Endothelial cell of umbilical vein (primary cell): ENCODE measurements around the gene S100A5. TPM values are rescaled to one million over a fixed set of nuclear protein-coding genes. Genes with fewer than 3 reads are reported as not detected.
"Not testable (repeated sequence)": the region's sequence is repeated elsewhere in the genome, so short reads cannot be mapped to it uniquely, and the experiment has no call there.

Experiments used
- BruUV-seq: library from RNA; stranded (reverse); fragments of 400-500 nt; replicated peaks from 2 replicates; lab custom pipeline; 2021; lab: Mats Ljungman, UMichigan
- CTCF ChIA-PET: fragments of 300-600, 350-600 bp; sonication (Branson Sonifier 250); formaldehyde crosslinking; loops from one replicate; lab custom pipeline; 2021; ENCODE audit warnings: antibody characterized with exemption, inconsistent platforms; lab: Charles Lee
- POLR2A ChIA-PET: fragments of 300-600, 350-600 bp; sonication (Branson Sonifier 250); formaldehyde crosslinking; loops from one replicate; lab custom pipeline; 2021; ENCODE audit warnings: antibody characterized with exemption, inconsistent platforms; lab: Charles Lee
- DNase-seq: peaks from one replicate; pipeline ENCODE4 v3.0.0-alpha.2; 2011; ENCODE audit warnings: low read depth, low spot score
- FAIRE-seq: peaks from 2 replicates; lab custom pipeline; 2011; peaks lifted over from hg19 to GRCh38; lab: Jason Lieb, UNC
- H2AFZ ChIP-seq: 2 replicates; pipeline ENCODE4 v1.6.0; 2012; ENCODE audit warnings: low read depth, low read length, control low read depth, inconsistent platforms
- H3K27ac ChIP-seq: 2 replicates; pipeline ENCODE4 v1.5.1; 2011; ENCODE audit warnings: low read depth, mild to moderate bottlenecking, control low read depth, low read length, moderate library complexity; ENCODE audit not compliant: insufficient read depth
- H3K27me3 ChIP-seq, 2 experiments: 2 replicates each; pipeline versions ENCODE4 v1.6.0 to v1.6.1; 2011; ENCODE audit warnings: low read length in 2 of 2, mixed read lengths in 1 of 2; ENCODE audit not compliant: control insufficient read depth in 2 of 2, insufficient read depth in 2 of 2
- H3K36me3 ChIP-seq, 2 experiments: 2 replicates in 1 of 2; 3 replicates in 1 of 2; pipeline ENCODE4 v1.5.1; 2011; ENCODE audit warnings: low read length in 2 of 2, mild to moderate bottlenecking in 1 of 2, moderate library complexity in 1 of 2; ENCODE audit not compliant: control insufficient read depth in 2 of 2, insufficient read depth in 2 of 2; ENCODE audit errors: extremely low read depth in 1 of 2
- H3K4me1 ChIP-seq: 3 replicates; pipeline ENCODE4 v1.5.1; 2011; ENCODE audit warnings: mild to moderate bottlenecking, low read length; ENCODE audit not compliant: control insufficient read depth, insufficient read depth; ENCODE audit errors: extremely low read depth
- H3K4me2 ChIP-seq: 2 replicates; pipeline ENCODE4 v1.6.1; 2011; ENCODE audit warnings: low read length, control low read depth, mixed read lengths; ENCODE audit not compliant: insufficient read depth
- H3K4me3 ChIP-seq, 3 experiments: fragments of 200-600 bp in 1 of 3; sonication (generic), shearing (Covaris generic) in 1 of 3; replicated peaks in 1 of 3; 2 replicates each; pipeline ENCODE4 v1.5.1; 2011 to 2016; ENCODE audit warnings: control low read depth in 3 of 3, low read length in 3 of 3, mild to moderate bottlenecking in 2 of 3, inconsistent platforms in 1 of 3, low read depth in 1 of 3, moderate library complexity in 1 of 3; ENCODE audit not compliant: insufficient read depth in 1 of 3
- H3K79me2 ChIP-seq: 2 replicates; pipeline ENCODE4 v1.6.0; 2012; ENCODE audit warnings: low read length, inconsistent platforms; ENCODE audit not compliant: control insufficient read depth, insufficient read depth
- H3K9ac ChIP-seq: replicated peaks from 2 replicates; pipeline ENCODE3; 2011; ENCODE audit warnings: low read length, control low read depth; ENCODE audit not compliant: insufficient read depth; ENCODE audit errors: extremely low read depth
- H3K9me1 ChIP-seq: replicated peaks from 3 replicates; pipeline ENCODE4 v1.6.0; 2011; ENCODE audit warnings: mild to moderate bottlenecking, low read length; ENCODE audit not compliant: control insufficient read depth, insufficient read depth; ENCODE audit errors: extremely low read depth
- H3K9me3 ChIP-seq: replicated peaks from 2 replicates; pipeline ENCODE4 v1.5.1; 2012; ENCODE audit warnings: low read length, inconsistent platforms; ENCODE audit not compliant: control insufficient read depth, insufficient read depth
- H4K20me1 ChIP-seq: replicated peaks from 2 replicates; pipeline ENCODE3; 2011; ENCODE audit warnings: mild to moderate bottlenecking, low read length; ENCODE audit not compliant: control insufficient read depth, insufficient read depth; ENCODE audit errors: extremely low read depth
- CTCF ChIP-seq, 2 donors: IDR thresholded peaks; 1 replicate in 1 of 2; 2 replicates in 1 of 2; pipeline ENCODE4 v1.5.1; 2011; ENCODE audit warnings: low read length in 2 of 2, mild to moderate bottlenecking in 2 of 2, moderate library complexity in 2 of 2, control low read depth in 1 of 2, inconsistent platforms in 1 of 2, low read depth in 1 of 2; ENCODE audit not compliant: insufficient read depth in 1 of 2; ENCODE audit errors: extremely low read depth in 1 of 2
- EZH2 ChIP-seq: IDR thresholded peaks from 2 replicates; pipeline ENCODE4 v1.6.1; 2012; ENCODE audit warnings: borderline replicate concordance, low read depth, mild to moderate bottlenecking, moderate library complexity, low read length, inconsistent platforms; ENCODE audit not compliant: severe bottlenecking
- FOS ChIP-seq: IDR thresholded peaks from 2 replicates; pipeline ENCODE4 v1.6.1; 2011; ENCODE audit warnings: mild to moderate bottlenecking, low read length, moderate library complexity, borderline replicate concordance; ENCODE audit not compliant: insufficient read depth
- GATA2 ChIP-seq: IDR thresholded peaks from 2 replicates; pipeline ENCODE4 v1.7.0; 2011; ENCODE audit warnings: low read depth, mild to moderate bottlenecking, moderate library complexity, mixed read lengths, low read length; ENCODE audit not compliant: insufficient read length, insufficient read depth
- JUN ChIP-seq: IDR thresholded peaks from 2 replicates; pipeline ENCODE4 v1.6.1; 2011; ENCODE audit warnings: borderline replicate concordance, low read depth; ENCODE audit not compliant: insufficient read length, insufficient read depth
- MYC ChIP-seq: IDR thresholded peaks from one replicate; pipeline ENCODE4 v1.6.1; 2011; ENCODE audit warnings: mild to moderate bottlenecking, low read depth, low read length
- POLR2A ChIP-seq: IDR thresholded peaks from 2 replicates; pipeline ENCODE4 v1.6.1; 2012; ENCODE audit warnings: low read depth, mild to moderate bottlenecking, control low read depth, low read length
- POLR2AphosphoS5 ChIP-seq: IDR thresholded peaks from 2 replicates; pipeline ENCODE4 v1.6.1; 2012; ENCODE audit warnings: low read depth, mild to moderate bottlenecking, control low read depth, low read length, moderate library complexity; ENCODE audit not compliant: insufficient read depth
- dilution Hi-C: fragments of 300-500 bp; cut with MboI; formaldehyde crosslinking; loops from one replicate; pipeline ENCODE4 v1.15.0; 2019; ENCODE audit warnings: low sequenced_read_pairs; ENCODE audit not compliant: extremely low pct_ligation_motif_present
- intact Hi-C: fragments of 100-400 bp; cut with micrococcal nuclease; formaldehyde crosslinking; loops from one replicate; pipeline ENCODE4 v1.10.0; 2022
- polyA plus RNA-seq, 4 experiments: library from polyadenylated mRNA; depleted of rRNA in 3 of 4; stranded (reverse) in 3 of 4; unstranded in 1 of 4; fragments of >200 nt; gene quantifications; 2 replicates each; pipeline versions ENCODE4 v1.2.1 to v1.2.3, GENCODE V29; 2011 to 2012; ENCODE audit warnings: missing spikeins in 1 of 4
- total RNA-seq: library from RNA; stranded (reverse); gene quantifications from 2 replicates; pipeline ENCODE4 v1.2.3, GENCODE V29; 2021
- TF ChIP-seq, protein P1 (sequence below): IDR thresholded peaks from 2 replicates; pipeline ENCODE4 v1.6.1; 2011; ENCODE audit not compliant: insufficient read depth, insufficient read length

Gene S100A5
- total and polyA plus RNA-seq, 2 donors (not counting 3 experiments of a cell fraction or from before 2014, with no cell fraction given), result not detected

DNA sequence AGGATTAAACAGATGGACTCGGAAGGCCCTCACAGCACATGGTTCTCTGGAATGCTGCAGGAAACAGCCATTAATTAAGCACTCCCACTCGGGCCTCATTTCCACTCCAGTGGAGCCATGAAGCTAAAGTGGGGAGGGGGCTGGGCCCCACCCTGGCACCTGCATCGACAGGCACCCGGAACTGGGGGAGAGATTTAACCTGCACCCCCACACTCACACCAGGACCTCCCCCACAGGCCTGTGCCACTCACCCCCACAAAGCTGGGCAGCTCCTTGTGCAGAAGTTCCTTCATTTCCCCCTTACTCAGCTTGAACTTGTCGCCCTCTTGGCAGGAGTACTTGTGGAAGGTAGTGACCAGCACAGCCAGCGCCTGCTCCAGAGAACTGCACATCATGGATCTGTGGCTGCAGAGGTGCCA is 22.8 kb upstream of the S100A5 start:
- H3K9me1 ChIP-seq, result no peaks in the 10 kb centered on the region
- TF ChIP-seq FOS, result no peak
- no peak for TF ChIP-seq POLR2A
- TF ChIP-seq JUN, result no peak
- TF ChIP-seq EZH2, result no peak
- TF ChIP-seq, protein P1, sequence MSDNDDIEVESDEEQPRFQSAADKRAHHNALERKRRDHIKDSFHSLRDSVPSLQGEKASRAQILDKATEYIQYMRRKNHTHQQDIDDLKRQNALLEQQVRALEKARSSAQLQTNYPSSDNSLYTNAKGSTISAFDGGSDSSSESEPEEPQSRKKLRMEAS, result no peak
- TF ChIP-seq MYC, result no peak
- TF ChIP-seq POLR2AphosphoS5, result no peak
- no peak for TF ChIP-seq CTCF (IDR thresholded peaks at IDR 0.05; ENCODE audit: extremely low read depth in 1 of 2, insufficient read depth in 1 of 2, low read depth in 1 of 2, low read length in 2 of 2)
- no peak for TF ChIP-seq GATA2
- H3K9ac ChIP-seq, result no peak overlapping the region
- H3K36me3 ChIP-seq, result no peaks in the 10 kb centered on the region
- H4K20me1 ChIP-seq, result no peaks in the 10 kb centered on the region
- no peaks in the 10 kb centered on the region for H3K27me3 ChIP-seq
- no peak overlapping the region for H3K4me3 ChIP-seq
- H3K27ac ChIP-seq, result no peak overlapping the region
- no peaks in the 10 kb centered on the region for H3K9me3 ChIP-seq
- no peak overlapping the region for H3K4me2 ChIP-seq
- FAIRE-seq, result no peak
- intact Hi-C loops, result no loop called here
- no peak for DNase-seq
- H3K4me1 ChIP-seq, result peaks cover 31% of the 10 kb centered on the region
- ChIA-PET POLR2A (no interaction called here), CTCF (interaction anchor here (0.8 to 4.5 kb wide), 6 partner anchors 9 to 100 kb away, joined by 3 to 25 read pairs (median 4); partner anchors contain the start of genes S100A3 and S100A6)
- no peak overlapping the region for H2AFZ ChIP-seq
- no TSS peak for BruUV-seq
- no peaks in the 10 kb centered on the region for H3K79me2 ChIP-seq
- dilution Hi-C loops, result no loop called here

DNA sequence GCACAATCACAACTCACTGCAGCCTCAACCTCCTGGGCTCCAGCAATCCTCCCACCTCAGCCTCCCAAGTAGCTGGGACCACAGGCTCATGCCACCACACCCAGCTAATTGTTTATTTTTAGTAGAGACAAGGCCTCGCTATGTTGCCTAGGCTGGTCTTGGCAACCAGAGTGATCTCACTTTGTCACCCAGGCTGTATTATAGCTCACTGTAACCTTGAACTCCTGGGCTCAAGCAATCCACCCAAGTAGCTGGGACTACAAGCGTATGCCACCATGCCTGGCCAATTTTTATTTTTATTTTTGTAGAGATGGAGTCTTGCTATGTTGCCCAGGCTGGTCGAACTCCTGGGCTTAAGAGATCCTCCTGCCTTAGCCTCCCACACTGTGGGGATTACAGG is 21.3 kb upstream of the S100A5 start:
- CTCF ChIA-PET, result interaction anchor here (1.5 to 4.5 kb wide), 4 partner anchors 10 to 51 kb away, joined by 5 to 25 read pairs (median 10); no protein-coding TSS in a partner anchor
- H3K79me2 ChIP-seq, intact Hi-C loops, H4K20me1 ChIP-seq, H3K36me3 ChIP-seq, H3K27ac ChIP-seq, H3K4me2 ChIP-seq, H2AFZ ChIP-seq, FAIRE-seq, H3K9me3 ChIP-seq, H3K27me3 ChIP-seq, BruUV-seq, H3K9me1 ChIP-seq, DNase-seq, H3K9ac ChIP-seq, H3K4me3 ChIP-seq, dilution Hi-C loops, POLR2A ChIA-PET: not testable (repeated sequence)
- peaks cover 17% of the 10 kb centered on the region for H3K4me1 ChIP-seq
